Tibial artery (tissue), 4 donors: ENCODE data around the gene CACNB1.

Source experiments
- DNase-seq, 2 donors: peaks; one replicate each; pipeline ENCODE4 v3.0.0-alpha.2; 2019
- H3K27ac ChIP-seq, 2 donors: fragments of 200-600 bp; sonication (generic) in 1 of 2; 1 replicate in 1 of 2; 2 replicates in 1 of 2; pipeline ENCODE4 v1.5.1; 2018 to 2019; ENCODE audit warnings: mild to moderate bottlenecking in 1 of 2
- H3K27me3 ChIP-seq, 2 donors: fragments of 200-600 bp; sonication (generic) in 1 of 2; one replicate each; pipeline versions ENCODE4 v1.5.1 to v1.6.0; 2016 to 2019
- H3K36me3 ChIP-seq, 3 donors: fragments of 200-600 bp; sonication (generic) in 2 of 3; one replicate each; pipeline ENCODE4 v1.5.1; 2016 to 2019; ENCODE audit warnings: mild to moderate bottlenecking in 2 of 3
- H3K4me1 ChIP-seq, 4 donors: fragments of 200-600 bp; sonication (generic) in 2 of 4; 1 replicate in 3 of 4; 2 replicates in 1 of 4; pipeline ENCODE4 v1.5.1; 2016 to 2019
- H3K4me3 ChIP-seq, 2 donors: fragments of 200-600 bp; sonication (generic) in 1 of 2; 1 replicate in 1 of 2; 2 replicates in 1 of 2; pipeline ENCODE4 v1.5.1; 2018 to 2019; ENCODE audit warnings: mild to moderate bottlenecking in 2 of 2
- H3K9me3 ChIP-seq, 3 donors: fragments of 200-600 bp; sonication (generic) in 1 of 3; one replicate each; pipeline ENCODE4 v1.5.1; 2016 to 2019
- CTCF ChIP-seq, 2 experiments: fragments of 200-600 bp in 1 of 2; fragments of 450-650 bp in 1 of 2; IDR thresholded peaks; one replicate each; pipeline ENCODE4 v1.5.1; 2017 to 2019; ENCODE audit warnings: antibody characterized with exemption in 2 of 2, mild to moderate bottlenecking in 1 of 2, moderate library complexity in 1 of 2
- intact Hi-C: fragments of 100-400 bp; cut with DNase I; formaldehyde crosslinking; loops from one replicate; pipeline ENCODE4 v1.15.0; 2023; ENCODE audit warnings: low total_unique reads

CACNB1 gene

DNA sequence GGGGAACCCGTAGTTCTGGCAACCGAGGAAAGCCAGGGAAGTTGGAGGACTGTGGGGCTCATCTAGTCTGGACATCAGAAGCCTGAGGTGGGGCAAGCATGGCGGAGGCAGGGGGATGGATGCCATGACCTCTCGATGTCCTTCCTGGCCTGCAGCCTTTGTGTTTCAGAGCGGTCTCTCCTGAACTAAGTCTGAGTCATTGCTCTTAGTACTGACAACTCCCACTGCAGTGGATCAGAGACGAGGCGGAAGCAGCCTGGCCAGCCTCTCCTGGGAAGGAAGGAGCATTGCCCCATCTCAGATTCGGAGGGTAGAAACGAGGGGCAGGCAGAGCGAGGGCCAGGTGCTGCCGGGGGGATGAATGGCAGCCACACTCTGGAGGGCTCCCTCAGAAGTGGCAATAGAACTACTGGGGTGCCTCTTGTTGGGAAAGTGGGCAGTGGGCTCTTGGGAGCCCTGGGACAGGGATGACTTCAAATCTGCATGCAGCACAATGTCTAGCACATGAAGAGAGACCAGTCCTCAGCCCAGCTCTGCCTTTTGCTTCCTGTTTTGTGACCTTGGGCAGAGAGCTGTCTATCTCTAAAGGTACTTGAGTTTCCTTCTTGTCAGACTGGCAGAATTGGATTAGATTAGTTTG is 31.9 kb upstream of the CACNB1 start:
- Histone ChIP-seq H3K9me3 (no peaks in the 10 kb centered on the region), H3K4me3 (no peak overlapping the region), H3K4me1 (peaks cover 0 to 48% (median 32%) of the 10 kb centered on the region in 4 donors), H3K27me3 (no peaks in the 10 kb centered on the region), H3K27ac (peak overlapping the region; percentile 36 to 75), H3K36me3 (no peaks in the 10 kb centered on the region)
- intact Hi-C loops: no loop called here
- no peak for DNase-seq
- no peak for TF ChIP-seq CTCF (IDR thresholded peaks at IDR 0.05)

- intact Hi-C loops: no loop called here
- no peaks in the 10 kb centered on the region for H3K9me3 ChIP-seq
- H3K36me3 ChIP-seq: peaks cover 0 to 7% (median 0%) of the 10 kb centered on the region in 3 donors
- DNase-seq: no peak
- H3K27me3 ChIP-seq: no peaks in the 10 kb centered on the region
- no peak for TF ChIP-seq CTCF (IDR thresholded peaks at IDR 0.05)
- H3K4me1 ChIP-seq: peaks cover 0 to 64% (median 48%) of the 10 kb centered on the region in 4 donors
- no peak overlapping the region for H3K4me3 ChIP-seq
- peak overlapping the region; percentile 19 to 29 for H3K27ac ChIP-seq
These were observed 30.0 kb upstream of the CACNB1 start for GRCh38 chr17:39227364-39227919.

DNA sequence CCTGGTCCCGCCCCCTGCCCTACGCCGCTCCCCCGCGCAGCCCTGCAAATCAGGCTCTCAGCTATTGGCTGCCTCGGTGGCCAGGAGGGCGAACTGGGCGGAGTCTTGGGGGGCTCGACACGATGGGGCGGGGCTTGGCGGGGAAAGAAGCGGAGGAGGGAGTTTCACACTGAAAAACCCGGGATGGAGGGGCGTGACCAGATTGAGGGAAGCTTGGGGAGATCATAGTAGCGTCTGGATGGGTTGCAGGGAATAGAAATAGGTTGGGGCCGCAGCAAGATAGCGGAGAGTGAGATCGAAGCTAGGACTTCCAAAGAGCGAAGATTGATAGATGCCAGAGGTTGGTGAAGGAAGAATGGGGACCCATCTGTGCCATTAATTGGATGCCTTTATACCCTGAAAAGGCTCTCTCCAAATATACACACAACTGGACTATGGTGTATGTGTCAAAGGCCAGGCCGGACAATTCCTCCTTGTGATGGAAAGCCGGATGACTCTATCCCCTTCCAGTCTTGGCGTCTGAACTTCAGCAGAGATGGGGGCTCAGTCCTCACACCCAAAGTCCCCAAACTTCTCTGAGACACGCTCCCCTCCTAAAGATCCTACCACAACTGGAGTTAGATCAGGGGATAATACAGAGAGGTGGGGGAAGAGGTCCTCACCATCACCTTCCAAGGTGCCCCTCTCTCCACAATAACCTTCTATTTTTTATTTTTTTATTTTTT is 28.7 kb upstream of the CACNB1 start:
- intact Hi-C loops: no loop called here
- Histone ChIP-seq H3K27me3 (no peaks in the 10 kb centered on the region), H3K4me1 (peaks cover 0 to 64% (median 47%) of the 10 kb centered on the region in 4 donors), H3K36me3 (peaks cover 0 to 7% (median 0%) of the 10 kb centered on the region in 3 donors), H3K27ac (peak overlapping the region; percentile 93 to 94), H3K4me3 (peak overlapping the region; percentile 64 to 74), H3K9me3 (no peaks in the 10 kb centered on the region)
- no peak for TF ChIP-seq CTCF (IDR thresholded peaks at IDR 0.05)
- DNase-seq: peak; percentile 85 to 97

DNA sequence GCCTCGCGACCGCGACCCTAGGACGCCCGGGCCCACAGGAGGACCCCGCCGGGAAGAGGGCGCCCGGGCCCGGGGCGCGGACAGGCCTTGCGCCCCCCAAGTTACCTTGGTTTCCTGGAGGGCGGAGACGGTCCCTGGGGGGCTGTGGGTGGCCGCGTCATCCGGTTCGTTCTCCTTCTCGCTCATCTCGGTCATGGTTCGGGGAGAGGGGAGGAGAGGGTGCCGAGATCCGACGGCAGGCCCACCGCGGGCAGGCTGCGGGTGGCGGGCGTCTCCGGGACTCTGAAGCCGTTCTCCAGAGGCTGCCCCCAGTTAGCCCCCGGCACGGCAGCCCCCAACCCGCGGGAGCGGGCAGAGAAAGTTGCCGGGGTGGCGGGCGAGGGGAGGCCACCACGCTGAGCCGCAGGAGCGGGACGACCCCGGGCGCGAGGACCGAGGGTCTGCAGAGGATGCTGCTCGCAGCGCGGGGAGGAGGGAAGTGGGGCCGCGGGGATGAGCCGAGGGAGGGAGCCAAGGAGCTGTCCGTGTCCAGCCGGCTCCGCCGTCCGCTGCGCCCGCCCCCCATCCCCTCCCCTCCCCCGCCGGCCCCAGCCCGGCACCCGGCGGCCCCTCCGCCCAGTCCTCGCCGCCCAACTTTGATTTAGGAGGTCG is 28.0 kb upstream of the CACNB1 start, which contains the start of gene STAC2:
STAC2 (minus strand) TSS at position 638 of the 651 bp plus-strand sequence; CDS start at position 195, 443 bp downstream.
- no peak for DNase-seq
- no peak for TF ChIP-seq CTCF (IDR thresholded peaks at IDR 0.05)
- Histone ChIP-seq H3K27ac (peak within 1 kb of the TSS; percentile 93 to 94), H3K9me3 (no peaks in the 10 kb centered on the region), H3K36me3 (peaks cover 0 to 7% (median 0%) of the 10 kb centered on the region in 3 donors), H3K27me3 (no peaks in the 10 kb centered on the region), H3K4me3 (peak within 1 kb of the TSS; percentile 64 to 74), H3K4me1 (peaks cover 0 to 65% (median 47%) of the 10 kb centered on the region in 4 donors)
- intact Hi-C loops: no loop called here

GRCh38 chr17:39224778-39225307 is 27.4 kb upstream of the CACNB1 start:
- intact Hi-C loops: no loop called here
- DNase-seq: no peak
- no peaks in the 10 kb centered on the region for H3K9me3 ChIP-seq
- peak overlapping the region; percentile 64 to 74 for H3K4me3 ChIP-seq
- H3K4me1 ChIP-seq: peaks cover 0 to 71% (median 53%) of the 10 kb centered on the region in 4 donors
- peak overlapping the region; percentile 93 to 94 for H3K27ac ChIP-seq
- peaks cover 0 to 7% (median 0%) of the 10 kb centered on the region in 3 donors for H3K36me3 ChIP-seq
- TF ChIP-seq CTCF (IDR thresholded peaks at IDR 0.05): no peak
- H3K27me3 ChIP-seq: no peaks in the 10 kb centered on the region
